SK-N-MC (cell line): ENCODE results near the gene FHIT.

Source experiments
- EZH2 ChIP-seq: fragments of 200-600 bp; sonication (generic); IDR thresholded peaks from one replicate; pipeline ENCODE4 v1.6.1; 2017; ENCODE audit warnings: antibody characterized with exemption
- POLR2AphosphoS5 ChIP-seq: IDR thresholded peaks from 2 replicates; pipeline ENCODE4 v1.6.1; 2012; ENCODE audit warnings: mild to moderate bottlenecking, low read depth, low read length, borderline replicate concordance

GRCh38 chr3:59811160-59811559 lies 1440.1 kb downstream of the FHIT start:
- TF ChIP-seq EZH2, result no peak
- no peak for TF ChIP-seq POLR2AphosphoS5
